Measurements from ENCODE around the gene S100A7A.
"Not testable (repeated sequence)": the region's sequence is repeated elsewhere in the genome, so short reads cannot be mapped to it uniquely, and the experiment has no call there.

S100A7A gene

DNA sequence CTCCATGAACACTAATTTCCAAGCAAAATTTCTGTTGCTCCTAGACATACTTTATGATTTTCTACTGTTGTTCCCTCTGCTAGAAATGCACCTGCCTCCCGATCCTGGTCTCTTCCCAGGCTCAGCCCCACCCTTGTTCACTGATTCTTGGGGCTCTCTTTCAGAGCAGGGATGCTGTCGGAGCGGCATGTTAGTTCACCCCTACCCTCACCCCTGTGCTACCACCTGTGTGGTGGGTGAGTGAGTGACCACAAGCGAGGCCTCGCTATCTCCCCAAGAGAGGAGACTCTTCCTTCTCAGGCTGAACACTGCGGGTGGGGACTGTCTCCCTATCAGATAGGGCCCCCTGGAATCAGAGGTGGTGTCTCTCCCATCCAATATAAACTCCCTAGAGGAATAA lies 20.5 kb upstream of the S100A7A start:
- DNase-seq = no peak

DNA sequence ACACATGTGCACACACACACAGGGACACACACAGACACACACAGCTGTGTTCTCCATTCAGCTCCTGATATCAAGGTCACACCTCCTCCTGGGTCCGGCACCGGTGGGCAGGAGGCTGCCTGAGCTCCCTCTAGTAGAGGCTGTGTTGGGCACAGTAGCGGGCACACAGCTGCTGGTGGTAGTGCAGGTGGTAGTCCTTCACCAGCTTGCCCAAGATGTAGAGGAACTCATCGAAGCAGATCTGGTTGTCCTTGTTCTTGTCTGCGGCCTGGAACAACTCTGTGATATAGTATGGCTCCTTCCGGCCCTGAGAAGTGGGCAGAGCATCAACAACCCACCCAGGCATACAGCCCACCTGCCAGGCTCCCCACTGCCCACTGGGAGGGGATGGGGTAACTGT lies 19.9 kb upstream of the S100A7A start:
- no peak for DNase-seq

DNA sequence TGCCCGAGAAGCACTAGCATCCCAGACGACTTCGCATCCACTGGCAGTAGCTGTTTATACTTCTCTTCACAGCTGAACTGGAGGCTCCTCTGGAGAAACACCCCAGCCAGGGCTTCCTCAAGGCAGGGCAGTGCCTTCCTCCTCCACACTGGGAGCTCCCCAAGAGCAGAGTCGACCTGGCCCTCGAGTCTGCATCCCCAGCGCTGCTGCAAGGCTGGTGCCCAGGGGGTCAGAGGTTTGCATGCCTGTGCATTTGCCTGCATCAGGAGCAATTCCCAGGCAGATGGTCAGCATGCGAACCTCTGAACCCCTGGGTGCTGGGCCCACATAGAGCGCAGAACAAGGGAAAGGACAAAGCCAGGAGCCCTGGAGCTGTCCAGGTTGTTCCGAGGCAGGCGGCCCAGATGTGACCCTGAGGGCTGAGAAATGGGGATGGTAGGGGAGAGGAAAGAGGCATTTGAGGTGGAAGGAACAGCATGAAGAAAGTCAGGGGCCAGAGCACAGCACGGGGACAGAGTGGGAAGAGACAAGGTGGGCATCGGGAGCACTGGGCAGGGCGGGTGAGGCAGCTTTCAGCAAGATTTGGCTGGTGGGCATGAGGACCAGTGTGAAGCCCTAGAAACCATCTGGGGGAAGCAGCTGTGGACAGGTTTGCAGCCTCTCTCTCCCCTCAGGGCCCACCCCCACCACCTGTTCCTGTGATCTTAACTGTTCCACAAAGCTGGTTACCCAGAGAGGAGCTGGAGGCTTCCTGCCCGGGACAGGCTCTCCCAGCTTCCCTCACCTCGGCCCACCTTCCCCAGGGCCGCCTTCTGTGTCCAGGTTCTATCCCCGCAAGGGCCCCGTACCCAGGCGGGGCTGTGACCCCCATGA lies 19.0 kb upstream of the S100A7A start:
- peak; percentile 78 for DNase-seq

DNA sequence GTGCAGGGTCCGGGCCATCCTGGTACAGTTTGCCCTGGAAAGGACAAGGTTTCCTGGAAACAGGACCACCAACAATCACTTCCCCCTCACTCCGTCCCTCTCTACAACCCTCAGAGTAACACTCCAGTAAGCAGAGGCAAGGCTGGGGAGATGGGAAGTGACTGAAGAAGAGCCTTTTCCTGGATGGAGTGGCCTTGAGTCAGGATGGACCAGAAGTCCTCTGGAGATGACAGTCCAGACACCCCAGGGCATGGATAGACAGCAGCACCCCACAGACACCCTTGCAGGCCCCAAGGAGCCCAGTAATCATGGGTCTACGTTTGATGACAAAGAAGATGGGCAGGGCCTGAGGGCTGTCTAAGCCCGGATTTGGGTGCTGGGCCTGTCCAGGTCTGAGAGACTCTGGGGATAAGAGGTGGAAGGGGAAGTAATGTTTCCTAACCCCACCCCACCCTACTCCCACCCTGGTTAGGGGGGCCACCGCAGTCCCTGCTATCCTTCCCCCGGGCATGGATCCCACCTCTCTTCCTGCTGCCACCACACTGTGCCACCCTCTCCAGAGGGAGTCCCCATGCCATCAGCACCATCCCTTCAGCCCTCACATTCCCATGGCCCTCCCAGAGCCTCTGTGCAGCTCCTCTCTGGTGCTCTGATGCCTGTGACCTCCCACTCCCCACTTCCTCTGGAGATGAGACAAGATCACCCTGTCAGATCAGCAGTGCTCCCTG lies 18.2 kb upstream of the S100A7A start:
- DNase-seq = no peak

DNA sequence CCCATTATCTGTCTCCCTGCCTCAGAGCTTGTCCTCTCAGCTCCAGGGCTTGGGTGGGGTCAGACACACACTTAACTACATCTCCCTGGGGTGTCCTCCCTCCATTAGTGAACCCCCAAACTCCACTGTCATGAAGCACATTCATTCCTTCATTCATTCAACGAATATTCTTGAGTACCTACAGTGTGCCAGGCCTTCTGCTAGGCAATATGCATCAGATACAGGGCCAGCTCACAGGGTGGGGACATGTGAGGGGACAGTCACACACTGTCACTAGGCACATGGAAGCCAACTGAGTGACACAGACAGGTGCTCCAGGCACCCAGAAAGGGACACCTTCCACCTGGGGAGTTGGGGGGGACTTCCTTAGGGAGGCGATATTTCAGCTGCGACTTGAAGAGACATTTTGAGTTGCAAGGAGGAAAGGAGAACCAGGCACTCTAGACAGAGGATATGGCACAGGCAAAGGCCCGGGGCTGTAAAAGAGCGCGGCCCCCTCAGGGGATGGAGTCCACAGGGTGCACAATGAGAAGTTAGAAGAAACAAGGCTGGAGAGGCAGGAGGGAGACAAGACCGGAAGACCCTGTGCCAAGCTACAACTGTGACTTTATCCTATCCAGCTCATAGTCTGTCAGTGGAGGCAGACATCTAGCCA lies 16.8 kb upstream of the S100A7A start:
- no peak for DNase-seq

DNA sequence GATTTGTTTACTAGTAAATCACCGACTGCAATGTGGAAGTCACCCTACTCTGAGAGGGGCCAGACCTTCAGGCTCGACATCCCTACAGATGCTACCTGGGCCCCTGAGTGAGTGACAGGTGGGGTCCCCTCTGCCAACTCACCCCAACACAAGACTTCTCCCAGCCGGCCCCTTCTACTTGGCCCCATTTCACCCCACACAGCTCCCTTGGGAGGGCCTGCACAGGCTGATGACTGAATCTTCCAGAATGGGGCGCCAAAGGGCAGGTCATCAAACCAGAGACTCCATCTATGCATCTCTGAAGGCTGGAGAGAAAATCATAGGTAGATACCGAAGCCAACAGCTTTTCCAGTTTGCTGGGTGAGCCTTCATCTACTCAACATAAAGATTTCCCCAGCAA lies 16.1 kb upstream of the S100A7A start:
- DNase-seq = no peak

DNA sequence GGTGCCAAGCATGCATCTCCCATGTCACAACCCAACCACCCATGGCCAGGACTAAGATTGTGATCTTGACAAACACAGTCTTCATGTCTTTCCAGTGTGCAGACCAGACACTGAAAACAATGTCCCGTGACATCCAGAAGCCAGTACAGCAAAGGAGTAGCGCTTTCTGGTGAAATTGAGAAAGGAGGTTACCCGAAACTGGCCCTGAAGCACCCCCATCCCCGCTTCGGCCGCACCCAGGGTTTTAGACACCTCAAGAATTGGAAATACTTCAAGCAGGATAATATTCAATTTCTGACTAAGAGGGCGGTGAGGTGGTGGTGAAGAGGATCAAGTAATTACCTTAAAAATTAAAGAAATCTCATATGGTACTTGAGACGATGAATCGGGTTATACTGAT lies 14.9 kb upstream of the S100A7A start:
- no peak for DNase-seq

DNA sequence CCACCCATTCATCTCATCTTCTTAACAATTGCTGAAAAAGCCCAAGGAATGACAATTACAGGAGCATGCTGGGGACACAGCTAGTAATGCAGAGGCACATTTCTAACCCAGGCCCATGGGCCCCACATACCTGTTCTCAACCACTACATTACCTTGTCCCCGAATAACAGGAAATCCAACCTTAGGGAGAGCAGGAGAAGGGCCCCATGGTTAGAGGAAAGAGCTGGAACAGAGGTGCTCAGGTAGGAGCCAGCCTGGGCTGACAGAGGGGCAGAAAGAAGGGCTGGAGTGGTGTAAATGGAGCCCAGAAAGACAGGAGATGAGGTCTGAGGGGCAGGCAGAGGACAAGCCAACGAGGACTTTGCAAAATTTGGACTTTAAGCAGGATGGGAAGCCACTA lies 14.1 kb upstream of the S100A7A start:
- no peak for DNase-seq

DNA sequence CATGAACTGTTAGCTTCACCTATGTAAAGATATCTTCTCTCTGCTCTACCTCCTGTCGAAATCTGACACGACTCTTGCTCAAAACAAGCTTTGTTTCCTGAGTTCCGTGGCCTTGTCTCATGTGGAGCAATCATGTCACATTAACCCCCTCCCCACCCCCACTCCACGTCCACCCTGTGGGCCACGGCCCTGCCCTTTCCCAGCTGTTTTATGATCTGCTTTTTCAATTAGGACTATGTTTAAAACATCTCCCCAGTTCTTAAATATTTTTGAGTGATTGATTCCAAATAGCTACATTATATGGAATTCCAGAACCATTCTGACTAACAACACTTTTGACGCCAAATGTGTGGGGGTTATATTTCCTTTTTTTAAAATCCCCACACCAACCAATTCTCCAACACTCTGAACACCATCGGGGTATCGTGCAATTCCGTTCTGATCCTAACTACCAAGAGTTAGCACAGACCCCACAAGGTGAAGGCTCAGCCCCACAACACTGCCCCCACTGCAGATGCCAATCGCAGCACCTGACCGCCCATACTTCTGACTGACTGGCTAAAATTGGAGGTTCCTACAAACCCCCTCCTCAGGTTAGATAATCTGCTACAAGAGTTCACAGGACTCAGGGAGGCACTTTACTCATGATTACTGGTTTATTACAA lies 12.8 kb upstream of the S100A7A start:
- no peak for DNase-seq

DNA sequence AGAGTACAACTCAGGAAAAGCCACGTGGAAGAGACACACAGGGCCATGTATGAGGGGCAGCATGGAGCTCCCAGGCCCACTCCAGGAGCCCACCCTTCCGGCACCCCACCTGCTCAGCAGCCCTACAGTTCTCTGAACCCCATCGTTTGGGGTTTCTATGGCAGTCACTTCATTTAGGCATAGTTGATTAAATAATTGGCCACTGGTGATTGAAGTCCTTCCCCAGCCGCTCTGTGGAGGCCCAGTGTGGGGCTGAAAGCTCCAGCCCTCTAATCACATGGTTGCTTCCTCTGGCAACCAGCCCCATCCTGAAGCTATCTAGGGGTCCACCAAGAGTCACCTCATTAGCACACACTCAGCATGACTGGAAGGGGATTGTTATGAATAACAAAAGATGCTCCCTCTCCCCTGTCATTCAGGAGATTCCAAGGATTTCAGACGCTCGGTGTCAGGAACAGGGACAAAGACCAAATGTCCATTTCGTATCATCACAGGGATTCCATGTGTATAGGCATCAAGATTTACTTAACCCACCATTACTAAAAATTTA lies 12.2 kb upstream of the S100A7A start:
- no peak for DNase-seq

DNA sequence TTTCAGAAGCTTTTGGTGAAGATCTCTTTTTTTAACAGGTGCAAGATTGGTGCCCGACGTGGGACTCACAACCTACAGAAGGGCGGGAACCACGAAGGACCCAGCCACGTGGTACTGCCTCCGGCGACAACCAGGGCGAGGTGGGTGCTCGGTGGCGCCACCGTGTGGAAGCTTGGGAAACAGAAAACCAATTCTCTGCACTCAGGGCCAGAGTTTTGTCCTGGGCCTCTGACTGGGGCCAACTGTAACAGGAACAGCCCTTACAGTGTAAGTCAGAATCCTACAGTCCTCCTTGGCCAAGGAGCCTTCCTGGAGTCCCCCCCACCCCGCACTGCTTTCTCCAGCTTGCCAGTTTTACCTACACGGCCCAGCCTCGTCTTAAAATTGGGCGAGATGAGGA lies 11.6 kb upstream of the S100A7A start:
- DNase-seq = no peak

DNA sequence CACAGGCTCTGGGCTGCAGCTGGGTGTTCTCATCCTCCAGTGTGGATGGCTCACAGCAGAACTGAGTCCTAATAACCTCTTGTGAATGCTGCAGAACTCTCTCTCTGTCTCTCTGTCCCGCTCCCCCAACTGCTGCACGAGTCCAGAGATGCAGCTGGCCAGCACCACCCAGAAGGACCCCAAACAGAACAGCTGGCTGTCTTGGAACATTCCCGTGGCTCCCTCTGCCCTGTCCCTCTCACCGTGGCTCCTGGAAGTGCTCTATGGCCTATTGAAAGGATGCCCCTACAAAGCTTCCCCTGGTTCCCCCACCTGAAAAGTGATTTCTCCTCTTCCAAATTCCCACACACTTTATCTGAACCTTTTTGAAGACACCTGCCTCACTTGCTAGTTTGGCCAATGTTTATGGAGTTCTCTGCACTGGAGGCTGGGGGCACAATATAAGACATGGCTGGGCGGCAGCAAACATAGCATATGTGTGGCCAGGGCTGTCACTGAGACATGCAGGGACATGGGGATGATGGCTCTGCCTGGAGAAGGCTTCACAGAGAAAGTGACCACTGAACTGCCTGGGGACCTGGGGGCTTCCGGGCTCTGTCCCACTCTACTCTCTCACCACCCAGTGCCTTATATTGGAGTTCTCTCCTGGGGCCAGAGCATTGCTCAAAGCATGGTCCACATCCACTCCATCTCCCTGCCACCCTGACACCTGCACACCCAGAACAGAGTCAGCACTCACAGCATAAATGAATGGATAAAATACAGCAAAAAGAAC lies 10.3 kb upstream of the S100A7A start:
- DNase-seq = not testable (repeated sequence)

DNA sequence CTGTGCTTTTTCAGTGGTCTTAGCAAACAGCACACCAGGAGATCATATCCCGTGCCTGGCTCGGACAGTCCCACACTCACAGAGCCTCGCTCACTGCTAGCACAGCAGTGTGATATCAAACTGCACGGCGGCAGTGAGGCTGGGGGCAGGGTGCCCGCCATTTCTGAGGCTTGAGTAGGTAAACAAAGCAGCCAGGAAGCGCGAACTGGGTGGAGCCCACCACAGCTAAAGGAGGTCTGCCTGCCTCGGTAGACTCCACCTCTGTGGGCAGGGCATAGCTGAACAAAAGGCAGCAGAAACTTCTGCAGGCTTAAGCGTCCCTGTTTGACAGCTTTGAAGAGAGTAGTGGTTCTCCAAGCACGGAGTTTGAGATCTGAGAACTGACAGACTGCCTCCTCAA lies 9.0 kb upstream of the S100A7A start:
- not testable (repeated sequence) for DNase-seq

DNA sequence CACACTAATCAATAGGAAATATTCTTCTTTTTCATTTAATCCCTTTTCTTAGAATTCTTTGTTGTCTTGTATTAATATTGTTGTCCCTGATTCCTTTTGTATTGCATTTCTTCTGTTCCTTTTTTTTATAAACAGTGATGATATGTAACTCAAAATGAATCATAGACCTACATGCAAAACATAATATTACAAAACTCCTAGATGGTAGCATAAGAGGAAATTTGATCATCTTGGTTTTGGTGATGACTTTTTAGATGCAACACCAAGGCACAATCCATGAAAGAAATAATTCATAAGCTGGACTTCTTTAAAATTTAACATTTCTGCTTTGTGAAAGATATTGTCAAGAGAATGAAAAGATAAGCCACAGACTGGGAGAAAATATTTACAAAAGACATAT lies 2.4 kb upstream of the S100A7A start:
- not testable (repeated sequence) for DNase-seq

DNA sequence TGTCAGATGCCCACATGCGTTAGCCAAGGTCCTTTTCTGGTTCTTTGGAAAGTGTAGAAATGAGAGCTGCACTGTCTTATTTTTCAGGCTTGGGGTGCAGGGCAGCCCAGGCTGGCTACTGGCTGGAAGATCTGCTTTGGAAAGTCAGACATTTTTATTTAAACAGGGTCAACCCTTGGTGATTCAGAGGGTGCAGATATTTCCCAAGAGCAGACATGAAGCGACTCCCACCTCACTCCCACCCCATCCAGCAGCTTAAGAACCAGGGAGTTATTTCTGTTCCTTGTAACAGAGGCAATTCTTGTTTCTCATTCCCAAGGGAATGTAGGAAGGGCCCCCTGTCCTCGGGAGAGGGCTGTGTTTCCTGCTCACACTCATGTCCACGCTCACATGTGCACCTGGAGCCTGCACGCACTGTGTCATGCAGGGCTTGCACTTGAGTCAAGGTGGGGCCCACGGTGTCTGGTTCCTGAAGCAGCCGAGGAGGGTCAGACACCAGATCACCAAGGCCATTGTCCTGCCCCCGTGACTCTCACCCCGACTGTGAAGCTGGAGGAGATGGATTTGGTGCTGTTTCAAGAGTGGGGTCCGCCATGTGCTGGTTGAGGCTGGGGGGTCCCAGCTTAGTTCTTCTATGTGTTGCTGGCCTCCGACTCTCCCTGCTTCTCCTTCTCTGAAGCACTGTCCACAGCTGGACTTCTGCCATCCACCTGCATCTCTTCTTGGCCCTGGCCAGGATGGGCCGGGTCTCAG lies 992 bp downstream of the S100A7A start:
- no peak for DNase-seq

DNA sequence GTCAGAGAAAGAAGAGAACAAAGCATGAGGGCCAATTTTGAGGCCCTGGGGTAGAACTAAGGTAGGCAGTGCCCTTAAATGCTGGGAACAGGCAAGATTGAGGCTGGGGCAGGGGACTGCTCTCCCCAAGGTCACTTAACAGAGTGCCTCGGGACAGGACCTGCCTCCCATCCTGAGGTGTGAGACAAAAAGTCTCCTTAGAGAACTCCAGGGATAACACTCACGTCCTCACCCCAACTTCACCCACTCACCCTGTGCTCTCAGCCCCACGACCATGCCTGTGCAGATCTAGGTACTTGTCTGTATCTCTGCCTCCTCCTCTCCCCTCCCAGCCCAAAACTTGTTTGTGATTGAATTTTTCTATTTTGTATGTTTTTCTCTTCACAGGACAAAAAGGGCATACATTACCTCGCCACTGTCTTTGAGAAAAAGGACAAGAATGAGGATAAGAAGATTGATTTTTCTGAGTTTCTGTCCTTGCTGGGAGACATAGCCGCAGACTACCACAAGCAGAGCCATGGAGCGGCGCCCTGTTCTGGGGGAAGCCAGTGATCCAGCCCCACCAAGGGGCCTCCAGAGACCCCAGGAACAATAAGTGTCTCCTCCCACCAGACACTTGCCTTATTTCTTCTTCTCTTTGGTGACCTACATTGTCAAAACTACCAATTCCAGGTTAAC lies 2.6 kb downstream of the S100A7A start:
- DNase-seq = not testable (repeated sequence)

DNA sequence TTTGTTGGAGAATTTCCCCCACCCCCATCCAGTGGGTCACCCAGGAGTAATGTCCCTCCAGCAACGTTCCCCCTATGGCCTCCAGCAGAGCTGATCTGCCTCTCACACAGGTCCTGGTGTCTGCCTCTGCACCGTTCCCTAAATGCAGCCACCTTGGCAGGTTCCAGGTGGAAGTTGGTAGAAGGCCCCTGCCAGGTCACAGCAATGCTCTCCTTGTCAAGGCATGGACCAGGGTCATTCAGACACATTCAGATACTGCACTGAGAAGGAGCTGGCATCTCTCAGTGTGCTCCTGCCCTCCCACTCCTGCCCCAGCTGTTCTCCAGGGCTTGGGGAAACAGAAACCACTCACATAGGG lies 3.1 kb downstream of the S100A7A start:
- not testable (repeated sequence) for DNase-seq

DNA sequence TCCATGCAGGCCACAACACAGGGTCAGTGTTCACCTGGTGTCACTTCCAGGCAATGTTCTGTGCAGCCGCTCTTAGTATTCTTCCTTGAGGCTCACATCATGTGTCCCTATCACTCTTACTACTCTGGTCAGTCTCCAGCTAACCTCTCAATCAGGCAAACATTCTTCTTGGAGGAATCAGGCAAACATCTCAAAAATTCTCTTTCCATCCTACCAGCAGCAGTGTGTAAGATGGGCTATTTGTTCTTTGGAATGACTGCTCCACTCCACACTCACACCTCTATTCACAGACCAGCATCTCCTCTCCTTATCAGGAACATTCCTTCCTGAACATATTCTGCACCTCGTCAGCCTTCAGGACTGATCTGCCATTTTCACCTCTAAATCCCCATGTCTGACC lies 4.0 kb downstream of the S100A7A start:
- DNase-seq = no peak

DNA sequence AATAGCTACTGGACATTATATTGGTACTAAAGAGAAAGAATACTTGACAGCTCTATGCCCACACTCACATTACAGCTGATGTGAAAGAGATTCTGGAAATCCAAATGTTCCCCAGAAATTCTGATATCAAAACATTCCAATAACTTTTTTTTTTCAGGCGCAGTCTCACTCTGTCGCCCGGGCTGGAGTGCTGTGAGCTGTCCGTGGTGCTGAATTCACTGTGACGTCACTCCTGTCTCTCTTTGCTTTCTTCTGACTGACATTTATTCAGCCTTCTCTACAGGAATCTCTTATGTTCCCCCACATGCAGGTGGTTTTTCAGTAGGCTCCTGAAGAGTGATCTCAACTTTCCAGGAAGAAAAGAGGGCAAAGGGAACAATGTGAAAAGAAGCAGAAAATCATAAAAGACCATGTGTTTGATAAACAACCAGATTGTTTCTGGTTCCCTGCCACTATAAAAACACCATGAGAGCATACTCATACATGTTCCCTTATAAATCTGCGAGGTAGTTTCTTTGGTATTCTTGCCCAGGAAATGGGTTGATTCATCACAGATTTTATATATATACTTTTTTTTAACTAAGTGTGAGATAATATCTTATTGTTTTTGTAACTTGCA lies 6.2 kb downstream of the S100A7A start:
- DNase-seq = no peak

DNA sequence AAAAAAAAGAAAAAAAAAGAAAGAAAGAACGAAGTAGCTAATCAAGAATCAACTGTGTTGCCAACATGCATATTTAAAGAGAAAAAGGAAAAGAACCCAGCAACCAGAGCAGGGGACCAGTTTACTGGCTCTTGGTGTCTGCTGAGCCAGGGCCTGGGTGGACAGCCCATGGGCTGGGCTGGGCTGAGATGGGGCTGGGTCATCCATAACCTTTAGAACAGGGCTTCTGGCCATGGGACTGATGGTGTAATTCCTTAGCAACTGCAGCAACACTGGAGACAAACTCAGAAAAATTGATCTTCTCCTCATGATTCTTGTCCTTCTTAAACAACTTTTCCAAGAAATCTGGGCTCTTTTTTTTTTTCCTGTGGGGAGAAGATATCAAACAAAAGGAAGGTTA lies 10.5 kb downstream of the S100A7A start:
- no peak for DNase-seq

All from NCI-H2171 treated with DMSO at 0.1 percent for 48 hours (cell line).